CD4-positive, CD25-positive, alpha-beta regulatory T cell (primary cell): ENCODE results near the gene CCNY. TPM values are rescaled to one million over a fixed set of nuclear protein-coding genes. Genes with fewer than 3 reads are reported as not detected.
"Not testable (repeated sequence)": the region's sequence is repeated elsewhere in the genome, so short reads cannot be mapped to it uniquely, and the experiment has no call there.

Source experiments
- ATAC-seq, 2 donors: fragments of 150-1000 bp; cut with Tn5 transposase; one replicate each; pipeline ENCODE4 v1.10.0; 2021; ENCODE audit warnings: low read depth in 2 of 2, moderate number of reproducible peaks in 2 of 2, moderate library complexity in 1 of 2
- DNase-seq, 3 donors: peaks; one replicate each; pipeline versions ENCODE4 v3.0.0 to v3.0.0-alpha.2; 2012 to 2022; ENCODE audit warnings: mixed read lengths in 1 of 3
- H3K27ac ChIP-seq: one replicate; pipeline ENCODE4 v1.7.0; 2013; ENCODE audit warnings: mild to moderate bottlenecking, low read length; ENCODE audit not compliant: insufficient read depth, poor library complexity, severe bottlenecking
- H3K27me3 ChIP-seq: one replicate; pipeline ENCODE4 v1.7.0; 2013; ENCODE audit warnings: low read length; ENCODE audit not compliant: control insufficient read depth, insufficient read depth
- H3K36me3 ChIP-seq: one replicate; pipeline ENCODE4 v1.7.0; 2013; ENCODE audit warnings: mild to moderate bottlenecking, low read length, moderate library complexity; ENCODE audit not compliant: control insufficient read depth, insufficient read depth
- H3K4me1 ChIP-seq: 2 replicates; pipeline ENCODE4 v1.7.0; 2013; ENCODE audit warnings: mild to moderate bottlenecking, low read length; ENCODE audit not compliant: insufficient read depth, control insufficient read depth, poor library complexity, severe bottlenecking
- H3K4me3 ChIP-seq: one replicate; pipeline ENCODE4 v1.7.0; 2013; ENCODE audit warnings: low read depth, mild to moderate bottlenecking, low read length, moderate library complexity
- H3K9me3 ChIP-seq, 2 experiments: 1 replicate in 1 of 2; 2 replicates in 1 of 2; pipeline ENCODE4 v1.7.0; 2013; ENCODE audit warnings: low read length in 2 of 2, mild to moderate bottlenecking in 1 of 2, moderate library complexity in 1 of 2; ENCODE audit not compliant: control insufficient read depth in 2 of 2
- H3K27ac Mint-ChIP-seq, 3 donors: one replicate each; pipeline ENCODE4 v1.8.0; 2020 to 2022; ENCODE audit warnings: mild to moderate bottlenecking in 3 of 3, mixed read lengths in 3 of 3, moderate library complexity in 2 of 3
- H3K27me3 Mint-ChIP-seq: one replicate; pipeline ENCODE4 v1.8.0; 2022; ENCODE audit warnings: mild to moderate bottlenecking, mixed read lengths
- H3K36me3 Mint-ChIP-seq: one replicate; pipeline ENCODE4 v1.8.0; 2020; ENCODE audit warnings: mixed read lengths
- H3K4me1 Mint-ChIP-seq, 4 donors: one replicate each; pipeline ENCODE4 v1.8.0; 2020 to 2022; ENCODE audit warnings: mixed read lengths in 4 of 4, mild to moderate bottlenecking in 1 of 4
- H3K4me3 Mint-ChIP-seq, 4 donors: one replicate each; pipeline ENCODE4 v1.8.0; 2020 to 2022; ENCODE audit warnings: mild to moderate bottlenecking in 4 of 4, mixed read lengths in 4 of 4, moderate library complexity in 3 of 4
- H3K9me3 Mint-ChIP-seq, 7 donors: one replicate each; pipeline ENCODE4 v1.8.0; 2020 to 2022; ENCODE audit warnings: mixed read lengths in 7 of 7, mild to moderate bottlenecking in 3 of 7, moderate library complexity in 2 of 7
- polyA plus RNA-seq, 4 donors: library from polyadenylated mRNA; unstranded; fragments of 300-500 nt; fragmentation: Illumina TruSeq; gene quantifications; one replicate each; pipeline ENCODE4 v1.2.3, GENCODE V29; 2021
- total RNA-seq: library from RNA; stranded (reverse); gene quantifications from one replicate; pipeline ENCODE4 v1.2.3, GENCODE V29; 2022

Gene CCNY
- total and polyA plus RNA-seq, 5 donors from 2014 or later = 6.4 to 58.3 (median 13.1) TPM

- no peaks in the 10 kb centered on the region for H3K27me3 Mint-ChIP-seq
- peaks cover 25% of the 10 kb centered on the region for H3K36me3 Mint-ChIP-seq
- H3K9me3 ChIP-seq = no peaks in the 10 kb centered on the region
- H3K27ac ChIP-seq = no peak overlapping the region
- no peak for DNase-seq
- H3K9me3 Mint-ChIP-seq = peaks cover 0 to 2% (median 0%) of the 10 kb centered on the region in 7 donors
- no peaks in the 10 kb centered on the region for H3K27me3 ChIP-seq
- no peak overlapping the region for H3K4me3 Mint-ChIP-seq
- no peaks in the 10 kb centered on the region for H3K4me1 ChIP-seq
- H3K4me1 Mint-ChIP-seq = peaks cover 30 to 61% (median 38%) of the 10 kb centered on the region in 4 donors
- H3K27ac Mint-ChIP-seq = no peak overlapping the region
- no peak for ATAC-seq
- peaks cover 4% of the 10 kb centered on the region for H3K36me3 ChIP-seq
- H3K4me3 ChIP-seq = no peak overlapping the region
These were observed 175.3 kb downstream of the CCNY start for GRCh38 chr10:35511647-35512046.

- Histone ChIP-seq H3K4me3 (no peak overlapping the region), H3K27me3 (no peaks in the 10 kb centered on the region), H3K36me3 (no peaks in the 10 kb centered on the region), H3K4me1 (no peaks in the 10 kb centered on the region), H3K9me3 (no peaks in the 10 kb centered on the region), H3K27ac (no peak overlapping the region)
- DNase-seq (no peak), ATAC-seq (no peak)
- Mint-ChIP-seq H3K27me3 (no peaks in the 10 kb centered on the region), H3K4me1 (peaks cover 21 to 50% (median 27%) of the 10 kb centered on the region in 4 donors), H3K9me3 (no peaks in the 10 kb centered on the region), H3K4me3 (no peak overlapping the region), H3K36me3 (peaks cover 15% of the 10 kb centered on the region), H3K27ac (peak overlapping the region; percentile 2 to 48 (median 17))
These were observed 179.9 kb downstream of the CCNY start for GRCh38 chr10:35516102-35516670.

- H3K27ac ChIP-seq = no peak overlapping the region
- no peak for DNase-seq
- H3K27ac Mint-ChIP-seq = peak overlapping the region; percentile 3 to 60 (median 48)
These were observed 181.3 kb downstream of the CCNY start for GRCh38 chr10:35517431-35518181.

GRCh38 chr10:35518187-35518586 lies 181.9 kb downstream of the CCNY start:
- not testable (repeated sequence) for H3K36me3 ChIP-seq, ATAC-seq, H3K27me3 Mint-ChIP-seq, H3K27me3 ChIP-seq, H3K27ac ChIP-seq, H3K36me3 Mint-ChIP-seq, H3K9me3 Mint-ChIP-seq, H3K4me3 Mint-ChIP-seq, DNase-seq, H3K9me3 ChIP-seq, H3K4me3 ChIP-seq, H3K4me1 ChIP-seq
- Mint-ChIP-seq H3K27ac (peak overlapping the region in 2 of 3 donors; percentile 48 to 60), H3K4me1 (peaks cover 10 to 40% (median 14%) of the 10 kb centered on the region in 4 donors)

More at GRCh38 chr10:35517431-35518181, 181.3 kb downstream of the CCNY start:
- H3K4me3 Mint-ChIP-seq = no peak overlapping the region
- no peaks in the 10 kb centered on the region for H3K4me1 ChIP-seq
- no peaks in the 10 kb centered on the region for H3K9me3 ChIP-seq
- peaks cover 6% of the 10 kb centered on the region for H3K36me3 Mint-ChIP-seq
- H3K4me3 ChIP-seq = no peak overlapping the region
- H3K9me3 Mint-ChIP-seq = no peaks in the 10 kb centered on the region
- ATAC-seq = no peak
- H3K27me3 Mint-ChIP-seq = no peaks in the 10 kb centered on the region
- H3K4me1 Mint-ChIP-seq = peaks cover 10 to 42% (median 16%) of the 10 kb centered on the region in 4 donors
- H3K36me3 ChIP-seq = no peaks in the 10 kb centered on the region
- no peaks in the 10 kb centered on the region for H3K27me3 ChIP-seq

- H3K9me3 Mint-ChIP-seq = no peaks in the 10 kb centered on the region
- H3K27me3 Mint-ChIP-seq = no peaks in the 10 kb centered on the region
- Histone ChIP-seq H3K9me3 (no peaks in the 10 kb centered on the region), H3K27ac (no peak overlapping the region), H3K27me3 (no peaks in the 10 kb centered on the region), H3K4me3 (no peak overlapping the region), H3K4me1 (no peaks in the 10 kb centered on the region), H3K36me3 (no peaks in the 10 kb centered on the region)
- ATAC-seq = no peak
- H3K27ac Mint-ChIP-seq = peak overlapping the region in 1 of 3 donors; percentile 65
- H3K36me3 Mint-ChIP-seq = peaks cover 4% of the 10 kb centered on the region
- H3K4me3 Mint-ChIP-seq = no peak overlapping the region
- DNase-seq = no peak
- peaks cover 1 to 19% (median 9%) of the 10 kb centered on the region in 4 donors for H3K4me1 Mint-ChIP-seq
These were observed 184.7 kb downstream of the CCNY start for GRCh38 chr10:35520996-35521395.

GRCh38 chr10:35523670-35524225 lies 187.4 kb downstream of the CCNY start:
- no peaks in the 10 kb centered on the region for H3K27me3 Mint-ChIP-seq
- H3K4me1 Mint-ChIP-seq = peaks cover 0 to 13% (median 3%) of the 10 kb centered on the region in 4 donors

GRCh38 chr10:35526746-35527145 lies 190.4 kb downstream of the CCNY start:
- H3K36me3 Mint-ChIP-seq = peaks cover 22% of the 10 kb centered on the region
- peaks cover 0 to 15% (median 1%) of the 10 kb centered on the region in 4 donors for H3K4me1 Mint-ChIP-seq
- no peaks in the 10 kb centered on the region for H3K9me3 Mint-ChIP-seq
- H3K4me1 ChIP-seq = no peaks in the 10 kb centered on the region
- H3K27ac ChIP-seq = no peak overlapping the region
- H3K4me3 ChIP-seq = no peak overlapping the region
- no peaks in the 10 kb centered on the region for H3K27me3 ChIP-seq
- no peaks in the 10 kb centered on the region for H3K9me3 ChIP-seq
- ATAC-seq = no peak
- H3K4me3 Mint-ChIP-seq = no peak overlapping the region
- no peaks in the 10 kb centered on the region for H3K27me3 Mint-ChIP-seq
- H3K27ac Mint-ChIP-seq = no peak overlapping the region
- H3K36me3 ChIP-seq = peaks cover 19% of the 10 kb centered on the region
- DNase-seq = no peak

More at GRCh38 chr10:35523670-35524225, 187.4 kb downstream of the CCNY start:
- H3K27ac Mint-ChIP-seq = no peak overlapping the region
- no peaks in the 10 kb centered on the region for H3K4me1 ChIP-seq
- H3K4me3 Mint-ChIP-seq = no peak overlapping the region
- ATAC-seq (no peak), DNase-seq (no peak)
- no peaks in the 10 kb centered on the region for H3K36me3 ChIP-seq
- peaks cover 3% of the 10 kb centered on the region for H3K36me3 Mint-ChIP-seq
- H3K27ac ChIP-seq = no peak overlapping the region
- no peaks in the 10 kb centered on the region for H3K27me3 ChIP-seq
- no peaks in the 10 kb centered on the region for H3K9me3 Mint-ChIP-seq
- H3K9me3 ChIP-seq = no peaks in the 10 kb centered on the region
- H3K4me3 ChIP-seq = no peak overlapping the region
